Measurements from ENCODE around the gene ULK2. TPM values are rescaled to one million over a fixed set of nuclear protein-coding genes. Genes with fewer than 3 reads are reported as not detected.
A peak's percentile ranks its signal among the peaks of the same experiment; 100 is the strongest.

Gene ULK2
- polyA plus RNA-seq, 1 of the 3 experiments (the other 2 are of a cell fraction), result 18.0 TPM

DNA sequence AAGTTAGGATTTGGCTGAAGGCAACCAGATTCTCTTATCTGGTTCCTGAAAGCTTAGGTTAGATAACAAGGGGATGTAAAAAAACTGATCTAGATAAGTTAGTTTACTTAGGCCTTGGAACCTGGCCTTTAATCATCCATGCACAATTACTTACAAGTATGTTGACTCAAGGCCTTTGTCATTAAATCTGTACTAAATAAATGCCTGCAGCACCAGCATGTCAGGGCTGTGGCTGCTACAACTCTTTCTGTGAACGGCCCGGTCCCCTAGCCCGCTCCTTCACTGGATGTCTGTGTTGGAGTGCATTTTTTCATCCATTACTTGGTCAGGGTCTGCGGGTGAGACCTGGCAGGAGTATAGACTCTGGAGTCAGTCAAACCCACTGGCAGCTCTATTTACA lies 71.3 kb downstream of the ULK2 start:
- H3F3A ChIP-seq (replicated peaks; ENCODE audit: insufficient read depth), result peaks cover 3% of the 10 kb centered on the region
- H3K4me3 ChIP-seq (ENCODE audit: low read depth in 2 of 2, low read length in 1 of 2), result peak overlapping the region in 1 of 2 experiments; percentile 4; a peak in 1 of 4 replicates
- TF ChIP-seq POLR2AphosphoS5 (IDR thresholded peaks at IDR 0.05; ENCODE audit: low read depth, low read length) (no peak), GATA2 (CRISPR knock-in tag; IDR thresholded peaks at IDR 0.05) (no peak), SIN3A (IDR thresholded peaks at IDR 0.05; ENCODE audit: borderline replicate concordance, low read depth, low read length) (no peak)
- 93% methylated on average over 4 of the region's 4 CpGs for WGBS (ENCODE audit: low lambda C conversion rate)
- H3K36me3 ChIP-seq (replicated peaks in 1 of 2; ENCODE audit: control insufficient read depth in 1 of 2, insufficient read depth in 2 of 2, low read length in 1 of 2), result peaks cover 74% of the 10 kb centered on the region in 2 experiments
- H3K4me1 ChIP-seq (ENCODE audit: control insufficient read depth in 1 of 2, insufficient read depth in 2 of 2, low read depth in 1 of 2, low read length in 1 of 2), result no peaks in the 10 kb centered on the region
- no peaks in the 10 kb centered on the region for H3K9me2 ChIP-seq
- no peak for DNase-seq
- no peaks in the 10 kb centered on the region for H4K20me1 ChIP-seq (ENCODE audit: insufficient read depth)
- H3K4me2 ChIP-seq, result no peak overlapping the region
- H2AFZ ChIP-seq (ENCODE audit: low read depth), result no peak overlapping the region
- H3K27me3 ChIP-seq (ENCODE audit: insufficient read depth), result no peaks in the 10 kb centered on the region
- POLR2A ChIA-PET, result no interaction called here
- CTCF ChIA-PET, result no interaction called here
- no peak overlapping the region for H3K27ac ChIP-seq (ENCODE audit: low read depth in 2 of 2, low read length in 1 of 2)
- H3K9me3 ChIP-seq, result peaks cover 3% of the 10 kb centered on the region; the same call in 1 of the 2 replicates
- H3K79me2 ChIP-seq (ENCODE audit: insufficient read depth), result no peaks in the 10 kb centered on the region
- no peak overlapping the region for H3K9ac ChIP-seq

DNA sequence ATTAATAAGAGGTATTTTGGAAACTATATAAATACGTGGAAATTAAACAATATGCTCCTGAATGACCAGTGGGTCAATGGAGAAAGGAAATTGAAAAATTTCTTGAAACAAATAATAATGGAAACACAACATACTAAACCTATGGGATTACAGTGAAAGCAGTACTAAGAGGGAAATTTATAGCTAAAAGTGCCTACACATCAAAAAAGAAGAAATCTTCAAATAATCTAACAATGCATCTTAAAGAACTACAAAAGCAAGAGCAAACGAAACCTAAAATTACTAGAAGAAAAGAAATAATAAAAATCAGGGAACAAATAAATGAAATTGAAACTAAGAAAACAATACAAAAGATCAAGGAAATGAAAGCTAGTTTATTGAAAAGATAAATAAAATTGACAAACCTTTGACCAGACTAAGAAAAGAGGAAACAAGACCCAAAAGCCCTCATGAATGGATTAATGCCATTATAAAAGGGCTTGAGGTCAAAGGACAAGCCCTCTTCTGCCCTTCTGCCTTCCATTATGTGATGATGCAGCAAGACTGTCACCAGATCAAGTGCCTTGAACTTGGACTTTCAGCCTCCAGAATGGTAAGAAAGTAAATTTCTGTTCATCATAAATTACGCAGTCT lies 75.7 kb downstream of the ULK2 start:
- H3K4me2 ChIP-seq, result no peak overlapping the region

More for the DNA sequence above, 75.7 kb downstream of the ULK2 start:
- no peaks in the 10 kb centered on the region for H4K20me1 ChIP-seq (ENCODE audit: insufficient read depth)
- H3K4me1 ChIP-seq (ENCODE audit: control insufficient read depth in 1 of 2, insufficient read depth in 2 of 2, low read depth in 1 of 2, low read length in 1 of 2), result no peaks in the 10 kb centered on the region; a peak in 1 of 4 replicates
- H3K36me3 ChIP-seq (replicated peaks in 1 of 2; ENCODE audit: control insufficient read depth in 1 of 2, insufficient read depth in 2 of 2, low read length in 1 of 2), result peaks cover 55 to 62% of the 10 kb centered on the region in 2 experiments
- no peaks in the 10 kb centered on the region for H3K79me2 ChIP-seq (ENCODE audit: insufficient read depth)
- peaks cover 3% of the 10 kb centered on the region; the same call in 1 of the 2 replicates for H3K9me3 ChIP-seq
- no peaks in the 10 kb centered on the region for H3K9me2 ChIP-seq
- no peak overlapping the region for H3K27ac ChIP-seq (ENCODE audit: low read depth in 2 of 2, low read length in 1 of 2)
- DNase-seq, result no peak
- H3F3A ChIP-seq (replicated peaks; ENCODE audit: insufficient read depth), result no peaks in the 10 kb centered on the region
- no peak overlapping the region for H2AFZ ChIP-seq (ENCODE audit: low read depth)
- CTCF ChIA-PET, result interaction anchor here (0.7 to 1.8 kb wide), 2 partner anchors 25 to 1645 kb away, joined by 4 to 6 read pairs; no protein-coding TSS in a partner anchor
- H3K9ac ChIP-seq, result no peak overlapping the region
- 92% methylated on average over 3 of the region's 3 CpGs for WGBS (ENCODE audit: low lambda C conversion rate)
- H3K4me3 ChIP-seq (ENCODE audit: low read depth in 2 of 2, low read length in 1 of 2), result no peak overlapping the region
- H3K27me3 ChIP-seq (ENCODE audit: insufficient read depth), result no peaks in the 10 kb centered on the region
- TF ChIP-seq CHD2 (IDR thresholded peaks at IDR 0.05; ENCODE audit: low read length, partially characterized antibody), result no peak
- TF ChIP-seq, protein P1, sequence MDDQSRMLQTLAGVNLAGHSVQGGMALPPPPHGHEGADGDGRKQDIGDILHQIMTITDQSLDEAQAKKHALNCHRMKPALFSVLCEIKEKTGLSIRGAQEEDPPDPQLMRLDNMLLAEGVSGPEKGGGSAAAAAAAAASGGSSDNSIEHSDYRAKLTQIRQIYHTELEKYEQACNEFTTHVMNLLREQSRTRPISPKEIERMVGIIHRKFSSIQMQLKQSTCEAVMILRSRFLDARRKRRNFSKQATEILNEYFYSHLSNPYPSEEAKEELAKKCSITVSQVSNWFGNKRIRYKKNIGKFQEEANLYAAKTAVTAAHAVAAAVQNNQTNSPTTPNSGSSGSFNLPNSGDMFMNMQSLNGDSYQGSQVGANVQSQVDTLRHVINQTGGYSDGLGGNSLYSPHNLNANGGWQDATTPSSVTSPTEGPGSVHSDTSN (IDR thresholded peaks at IDR 0.05), result no peak
- TF ChIP-seq EZH2phosphoT487 (IDR thresholded peaks at IDR 0.05; ENCODE audit: borderline replicate concordance, low read depth), result no peak
- TF ChIP-seq, protein P2, sequence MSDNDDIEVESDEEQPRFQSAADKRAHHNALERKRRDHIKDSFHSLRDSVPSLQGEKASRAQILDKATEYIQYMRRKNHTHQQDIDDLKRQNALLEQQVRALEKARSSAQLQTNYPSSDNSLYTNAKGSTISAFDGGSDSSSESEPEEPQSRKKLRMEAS (IDR thresholded peaks at IDR 0.05; ENCODE audit: low read depth), result no peak
- TF ChIP-seq, protein P3, sequence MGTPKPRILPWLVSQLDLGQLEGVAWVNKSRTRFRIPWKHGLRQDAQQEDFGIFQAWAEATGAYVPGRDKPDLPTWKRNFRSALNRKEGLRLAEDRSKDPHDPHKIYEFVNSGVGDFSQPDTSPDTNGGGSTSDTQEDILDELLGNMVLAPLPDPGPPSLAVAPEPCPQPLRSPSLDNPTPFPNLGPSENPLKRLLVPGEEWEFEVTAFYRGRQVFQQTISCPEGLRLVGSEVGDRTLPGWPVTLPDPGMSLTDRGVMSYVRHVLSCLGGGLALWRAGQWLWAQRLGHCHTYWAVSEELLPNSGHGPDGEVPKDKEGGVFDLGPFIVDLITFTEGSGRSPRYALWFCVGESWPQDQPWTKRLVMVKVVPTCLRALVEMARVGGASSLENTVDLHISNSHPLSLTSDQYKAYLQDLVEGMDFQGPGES (IDR thresholded peaks at IDR 0.05; ENCODE audit: low read depth, low read length), result no peak
- TF ChIP-seq, protein P4, sequence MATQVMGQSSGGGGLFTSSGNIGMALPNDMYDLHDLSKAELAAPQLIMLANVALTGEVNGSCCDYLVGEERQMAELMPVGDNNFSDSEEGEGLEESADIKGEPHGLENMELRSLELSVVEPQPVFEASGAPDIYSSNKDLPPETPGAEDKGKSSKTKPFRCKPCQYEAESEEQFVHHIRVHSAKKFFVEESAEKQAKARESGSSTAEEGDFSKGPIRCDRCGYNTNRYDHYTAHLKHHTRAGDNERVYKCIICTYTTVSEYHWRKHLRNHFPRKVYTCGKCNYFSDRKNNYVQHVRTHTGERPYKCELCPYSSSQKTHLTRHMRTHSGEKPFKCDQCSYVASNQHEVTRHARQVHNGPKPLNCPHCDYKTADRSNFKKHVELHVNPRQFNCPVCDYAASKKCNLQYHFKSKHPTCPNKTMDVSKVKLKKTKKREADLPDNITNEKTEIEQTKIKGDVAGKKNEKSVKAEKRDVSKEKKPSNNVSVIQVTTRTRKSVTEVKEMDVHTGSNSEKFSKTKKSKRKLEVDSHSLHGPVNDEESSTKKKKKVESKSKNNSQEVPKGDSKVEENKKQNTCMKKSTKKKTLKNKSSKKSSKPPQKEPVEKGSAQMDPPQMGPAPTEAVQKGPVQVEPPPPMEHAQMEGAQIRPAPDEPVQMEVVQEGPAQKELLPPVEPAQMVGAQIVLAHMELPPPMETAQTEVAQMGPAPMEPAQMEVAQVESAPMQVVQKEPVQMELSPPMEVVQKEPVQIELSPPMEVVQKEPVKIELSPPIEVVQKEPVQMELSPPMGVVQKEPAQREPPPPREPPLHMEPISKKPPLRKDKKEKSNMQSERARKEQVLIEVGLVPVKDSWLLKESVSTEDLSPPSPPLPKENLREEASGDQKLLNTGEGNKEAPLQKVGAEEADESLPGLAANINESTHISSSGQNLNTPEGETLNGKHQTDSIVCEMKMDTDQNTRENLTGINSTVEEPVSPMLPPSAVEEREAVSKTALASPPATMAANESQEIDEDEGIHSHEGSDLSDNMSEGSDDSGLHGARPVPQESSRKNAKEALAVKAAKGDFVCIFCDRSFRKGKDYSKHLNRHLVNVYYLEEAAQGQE (IDR thresholded peaks at IDR 0.05; ENCODE audit: low read depth, low read length), result no peak
- TF ChIP-seq, protein P5, sequence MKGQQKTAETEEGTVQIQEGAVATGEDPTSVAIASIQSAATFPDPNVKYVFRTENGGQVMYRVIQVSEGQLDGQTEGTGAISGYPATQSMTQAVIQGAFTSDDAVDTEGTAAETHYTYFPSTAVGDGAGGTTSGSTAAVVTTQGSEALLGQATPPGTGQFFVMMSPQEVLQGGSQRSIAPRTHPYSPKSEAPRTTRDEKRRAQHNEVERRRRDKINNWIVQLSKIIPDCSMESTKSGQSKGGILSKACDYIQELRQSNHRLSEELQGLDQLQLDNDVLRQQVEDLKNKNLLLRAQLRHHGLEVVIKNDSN (IDR thresholded peaks at IDR 0.05; ENCODE audit: borderline replicate concordance, low read depth), result no peak
- TF ChIP-seq GATA2 (CRISPR knock-in tag; IDR thresholded peaks at IDR 0.05), result no peak
- TF ChIP-seq RFX5 (IDR thresholded peaks at IDR 0.05; ENCODE audit: low read length), result no peak
- TF ChIP-seq, protein P6, sequence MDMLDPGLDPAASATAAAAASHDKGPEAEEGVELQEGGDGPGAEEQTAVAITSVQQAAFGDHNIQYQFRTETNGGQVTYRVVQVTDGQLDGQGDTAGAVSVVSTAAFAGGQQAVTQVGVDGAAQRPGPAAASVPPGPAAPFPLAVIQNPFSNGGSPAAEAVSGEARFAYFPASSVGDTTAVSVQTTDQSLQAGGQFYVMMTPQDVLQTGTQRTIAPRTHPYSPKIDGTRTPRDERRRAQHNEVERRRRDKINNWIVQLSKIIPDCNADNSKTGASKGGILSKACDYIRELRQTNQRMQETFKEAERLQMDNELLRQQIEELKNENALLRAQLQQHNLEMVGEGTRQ (IDR thresholded peaks at IDR 0.05; ENCODE audit: borderline replicate concordance, low read depth, low read length), result no peak
- no peak for TF ChIP-seq GABPA (IDR thresholded peaks at IDR 0.05; ENCODE audit: low read depth)
- TF ChIP-seq TCF12 (IDR thresholded peaks at IDR 0.05), result no peak
- TF ChIP-seq FOSL2 (IDR thresholded peaks at IDR 0.05; ENCODE audit: borderline replicate concordance, low read depth), result no peak
- POLR2A ChIA-PET, result no interaction called here

Measured in SK-N-SH (cell line).